Keratinocyte (primary cell): ENCODE results near the gene DGKQ. TPM values are rescaled to one million over a fixed set of nuclear protein-coding genes. Genes with fewer than 3 reads are reported as not detected.

Experiments used
- DNase-seq: peaks from one replicate; pipeline ENCODE4 v3.0.0-alpha.2; 2011; ENCODE audit warnings: low read depth, missing footprints, low spot score
- FAIRE-seq: peaks from 2 replicates; lab custom pipeline; 2011; peaks lifted over from hg19 to GRCh38; lab: Jason Lieb, UNC
- H2AFZ ChIP-seq: 2 replicates; pipeline ENCODE4 v1.6.0; 2012; ENCODE audit warnings: low read length, control low read depth, inconsistent platforms; ENCODE audit not compliant: control insufficient read depth
- H3K27ac ChIP-seq: 2 replicates; pipeline ENCODE4 v1.5.1; 2011; ENCODE audit warnings: low read length; ENCODE audit not compliant: control insufficient read depth, insufficient read depth
- H3K27me3 ChIP-seq: 3 replicates; pipeline ENCODE4 v1.6.0; 2011; ENCODE audit warnings: low read length; ENCODE audit not compliant: control insufficient read depth, insufficient read depth; ENCODE audit errors: extremely low read depth
- H3K36me3 ChIP-seq, 2 experiments: 2 replicates in 1 of 2; 3 replicates in 1 of 2; pipeline ENCODE4 v1.5.1; 2011; ENCODE audit warnings: low read length in 2 of 2, mild to moderate bottlenecking in 1 of 2; ENCODE audit not compliant: control insufficient read depth in 2 of 2, insufficient read depth in 2 of 2; ENCODE audit errors: extremely low read depth in 1 of 2
- H3K4me1 ChIP-seq: 3 replicates; pipeline ENCODE4 v1.5.1; 2011; ENCODE audit warnings: low read length; ENCODE audit not compliant: control insufficient read depth, insufficient read depth; ENCODE audit errors: extremely low read depth
- H3K4me2 ChIP-seq: 3 replicates; pipeline ENCODE4 v1.6.0; 2011; ENCODE audit warnings: low read depth, low read length; ENCODE audit not compliant: control insufficient read depth, insufficient read depth; ENCODE audit errors: extremely low read depth
- H3K4me3 ChIP-seq, 3 experiments: fragments of 200-600 bp in 1 of 3; sonication (generic) in 1 of 3; 2 replicates in 2 of 3; 3 replicates in 1 of 3; pipeline ENCODE4 v1.5.1; 2011 to 2016; ENCODE audit warnings: low read length in 3 of 3, mild to moderate bottlenecking in 3 of 3, control low read depth in 2 of 3, inconsistent platforms in 1 of 3, low read depth in 1 of 3, mixed read lengths in 1 of 3, mixed run types in 1 of 3, moderate library complexity in 1 of 3; ENCODE audit not compliant: control insufficient read depth in 2 of 3, insufficient read depth in 2 of 3; ENCODE audit errors: extremely low read depth in 1 of 3
- H3K79me2 ChIP-seq: 2 replicates; pipeline ENCODE4 v1.6.0; 2012; ENCODE audit warnings: low read length; ENCODE audit not compliant: control insufficient read depth, insufficient read depth
- H3K9ac ChIP-seq: 3 replicates; pipeline ENCODE4 v1.6.0; 2011; ENCODE audit warnings: low read length; ENCODE audit not compliant: control insufficient read depth, insufficient read depth; ENCODE audit errors: extremely low read depth
- H3K9me1 ChIP-seq: 3 replicates; pipeline ENCODE4 v1.6.0; 2011; ENCODE audit warnings: low read length; ENCODE audit not compliant: control insufficient read depth, insufficient read depth; ENCODE audit errors: extremely low read depth
- H3K9me3 ChIP-seq: 2 replicates; pipeline ENCODE4 v1.5.1; 2012; ENCODE audit warnings: low read depth, low read length; ENCODE audit not compliant: control insufficient read depth
- H4K20me1 ChIP-seq: 3 replicates; pipeline ENCODE4 v1.6.0; 2011; ENCODE audit warnings: low read length; ENCODE audit not compliant: control insufficient read depth, insufficient read depth; ENCODE audit errors: extremely low read depth
- EZH2 ChIP-seq: IDR thresholded peaks from one replicate; pipeline ENCODE4 v1.6.1; 2012; ENCODE audit warnings: inconsistent platforms, mild to moderate bottlenecking, low read length, moderate library complexity
- dilution Hi-C: fragments of 300-500 bp; cut with MboI; formaldehyde crosslinking; loops from one replicate; pipeline ENCODE4 v1.7.0; 2020; ENCODE audit warnings: low sequenced_read_pairs; ENCODE audit not compliant: extremely low pct_ligation_motif_present
- polyA plus RNA-seq, 5 experiments: library from polyadenylated mRNA; depleted of rRNA in 3 of 5; stranded (reverse) in 3 of 5; stranded (forward) in 1 of 5; unstranded in 1 of 5; fragments of >200 nt; gene quantifications; 1 replicate in 1 of 5; 2 replicates in 3 of 5; 3 replicates in 1 of 5; pipeline versions ENCODE4 v1.2.1 to v1.2.3, GENCODE V29; 2011 to 2012; ENCODE audit warnings: missing spikeins in 2 of 5, low read depth in 1 of 5, low replicate concordance in 1 of 5
- TF ChIP-seq, protein P1 (sequence below), 3 experiments: IDR thresholded peaks in 1 of 3; conservative IDR thresholded peaks in 1 of 3; optimal IDR thresholded peaks in 1 of 3; 2 replicates in 2 of 3; 3 replicates in 1 of 3; pipeline versions ENCODE3 to v1.5.1; 2011; ENCODE audit warnings: low read length in 3 of 3, mild to moderate bottlenecking in 3 of 3, moderate library complexity in 2 of 3, control low read depth in 1 of 3, inconsistent platforms in 1 of 3; ENCODE audit not compliant: insufficient read depth in 2 of 3; ENCODE audit errors: extremely low read depth in 1 of 3

Gene DGKQ
- polyA plus RNA-seq, 1 donor (not counting 4 experiments of a cell fraction or from before 2014, with no cell fraction given): 5.3 TPM

GRCh38 chr4:914531-914930 is 58.8 kb downstream of the DGKQ start:
- Histone ChIP-seq H3K27ac (no peak overlapping the region), H3K27me3 (no peaks in the 10 kb centered on the region), H3K9me1 (no peaks in the 10 kb centered on the region), H3K79me2 (peaks cover 68% of the 10 kb centered on the region), H3K4me2 (no peak overlapping the region), H3K9me3 (no peaks in the 10 kb centered on the region), H3K4me1 (no peaks in the 10 kb centered on the region), H3K36me3 (peaks cover 0 to 17% of the 10 kb centered on the region in 2 experiments), H2AFZ (no peak overlapping the region), H3K9ac (no peak overlapping the region), H3K4me3 (no peak overlapping the region), H4K20me1 (peaks cover 8% of the 10 kb centered on the region)
- no peak for TF ChIP-seq EZH2
- TF ChIP-seq, protein P1, sequence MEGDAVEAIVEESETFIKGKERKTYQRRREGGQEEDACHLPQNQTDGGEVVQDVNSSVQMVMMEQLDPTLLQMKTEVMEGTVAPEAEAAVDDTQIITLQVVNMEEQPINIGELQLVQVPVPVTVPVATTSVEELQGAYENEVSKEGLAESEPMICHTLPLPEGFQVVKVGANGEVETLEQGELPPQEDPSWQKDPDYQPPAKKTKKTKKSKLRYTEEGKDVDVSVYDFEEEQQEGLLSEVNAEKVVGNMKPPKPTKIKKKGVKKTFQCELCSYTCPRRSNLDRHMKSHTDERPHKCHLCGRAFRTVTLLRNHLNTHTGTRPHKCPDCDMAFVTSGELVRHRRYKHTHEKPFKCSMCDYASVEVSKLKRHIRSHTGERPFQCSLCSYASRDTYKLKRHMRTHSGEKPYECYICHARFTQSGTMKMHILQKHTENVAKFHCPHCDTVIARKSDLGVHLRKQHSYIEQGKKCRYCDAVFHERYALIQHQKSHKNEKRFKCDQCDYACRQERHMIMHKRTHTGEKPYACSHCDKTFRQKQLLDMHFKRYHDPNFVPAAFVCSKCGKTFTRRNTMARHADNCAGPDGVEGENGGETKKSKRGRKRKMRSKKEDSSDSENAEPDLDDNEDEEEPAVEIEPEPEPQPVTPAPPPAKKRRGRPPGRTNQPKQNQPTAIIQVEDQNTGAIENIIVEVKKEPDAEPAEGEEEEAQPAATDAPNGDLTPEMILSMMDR (optimal IDR thresholded peaks at IDR 0.05 in 1 of 3, IDR thresholded peaks at IDR 0.05 in 1 of 3, conservative IDR thresholded peaks at IDR 0.05 in 1 of 3; ENCODE audit: extremely low read depth in 1 of 3, insufficient read depth in 2 of 3, low read length in 3 of 3): no peak
- dilution Hi-C loops: no loop called here
- no peak for DNase-seq
- FAIRE-seq: no peak

DNA sequence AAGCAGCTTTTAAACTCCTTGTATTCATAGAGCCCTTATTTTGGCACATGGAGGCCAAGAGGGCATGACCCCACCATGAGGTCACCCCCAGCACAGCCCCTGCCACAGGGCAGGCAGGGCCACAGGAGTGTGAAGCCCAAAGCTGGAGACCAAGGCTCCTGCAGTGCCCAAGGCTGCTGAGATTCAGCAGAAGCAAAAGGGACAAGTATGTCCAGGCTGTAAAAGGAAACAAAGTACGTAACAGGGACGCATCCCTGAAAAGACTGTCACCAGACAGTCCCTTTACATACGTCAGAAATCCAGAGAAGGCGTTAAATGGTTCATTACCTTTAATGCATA is 60.1 kb downstream of the DGKQ start:
- dilution Hi-C loops: no loop called here
- no peak for TF ChIP-seq EZH2
- TF ChIP-seq, protein P1 (optimal IDR thresholded peaks at IDR 0.05 in 1 of 3, IDR thresholded peaks at IDR 0.05 in 1 of 3, conservative IDR thresholded peaks at IDR 0.05 in 1 of 3; ENCODE audit: extremely low read depth in 1 of 3, insufficient read depth in 2 of 3, low read length in 3 of 3): no peak
- no peak for DNase-seq

More for the DNA sequence above, 60.1 kb downstream of the DGKQ start:
- Histone ChIP-seq H3K27me3 (no peaks in the 10 kb centered on the region), H3K9me3 (no peaks in the 10 kb centered on the region), H3K9ac (no peak overlapping the region), H2AFZ (no peak overlapping the region), H3K27ac (no peak overlapping the region), H3K4me2 (no peak overlapping the region), H3K79me2 (peaks cover 59% of the 10 kb centered on the region), H3K4me3 (no peak overlapping the region), H4K20me1 (peaks cover 6% of the 10 kb centered on the region), H3K36me3 (peaks cover 0 to 17% of the 10 kb centered on the region in 2 experiments), H3K4me1 (no peaks in the 10 kb centered on the region), H3K9me1 (no peaks in the 10 kb centered on the region)
- no peak for FAIRE-seq
